Measurements from ENCODE around the gene NDUFV2. TPM values are rescaled to one million over a fixed set of nuclear protein-coding genes. Genes with fewer than 3 reads are reported as not detected.

NDUFV2 gene
- total and polyA plus RNA-seq, 2 of the 8 experiments (the other 6 are each of a cell fraction or from before 2014, with no cell fraction given) = 90.8 to 191 TPM

DNA sequence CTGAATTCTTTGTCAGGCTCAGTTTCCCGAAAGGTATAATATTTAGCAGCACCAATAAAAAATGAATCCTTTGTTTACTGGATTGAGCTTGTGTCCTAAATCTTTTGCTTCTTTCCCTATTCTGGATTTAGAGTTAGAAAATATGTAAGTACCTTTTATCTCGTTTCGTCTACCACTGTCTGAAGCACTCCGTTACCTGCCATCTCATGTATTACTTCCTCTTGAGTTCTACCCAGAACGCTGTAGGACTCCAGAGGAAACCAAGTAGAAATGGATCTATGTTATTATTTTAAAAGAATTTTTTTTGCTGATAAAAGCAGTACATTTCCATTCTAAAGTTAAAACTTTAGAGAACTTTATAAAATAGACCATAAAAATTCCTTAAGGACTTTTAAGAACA lies 47.6 kb downstream of the NDUFV2 start:
- 85% methylated on average over 5 of the region's 5 CpGs; no CpG with 5 or more reads in 1 of the 2 experiments for WGBS, 2 experiments (ENCODE audit: extremely low coverage in 1 of 2, insufficient coverage in 1 of 2, insufficient read length in 1 of 2, insufficient replicate concordance in 2 of 2, low coverage in 1 of 2, low lambda C conversion rate in 2 of 2, missing lambda C conversion rate in 1 of 2)
- Histone ChIP-seq H3K79me1 (ENCODE audit: low read depth, low read length) (no peaks in the 10 kb centered on the region), H3K4ac (replicated peaks; ENCODE audit: insufficient read length, low read depth, low read length) (no peak overlapping the region), H3K23me2 (ENCODE audit: low read depth, low read length) (peaks cover 2% of the 10 kb centered on the region; the same call in 1 of the 2 replicates), H3K9me3 (ENCODE audit: insufficient read depth in 2 of 2, low read depth in 1 of 2, low read length in 1 of 2) (no peaks in the 10 kb centered on the region), H3K9ac (replicated peaks in 1 of 4; ENCODE audit: extremely low read depth in 1 of 4, low read depth in 3 of 4, low read length in 3 of 4) (no peak overlapping the region), H2BK20ac (ENCODE audit: low read length) (no peak overlapping the region), H3K23ac (ENCODE audit: insufficient read length) (no peak overlapping the region), H3K36me3 (ENCODE audit: control insufficient read depth in 2 of 4, insufficient read depth in 4 of 4, low read length in 3 of 4) (no peaks in the 10 kb centered on the region; a peak in 1 of 8 replicates), H4K91ac (replicated peaks; ENCODE audit: insufficient read length, low read length) (no peak overlapping the region), H3K4me1 (replicated peaks in 1 of 4; ENCODE audit: control insufficient read depth in 3 of 4, insufficient read depth in 4 of 4, low read length in 3 of 4) (peaks cover 0 to 5% (median 0%) of the 10 kb centered on the region in 4 experiments; a peak in 1 of 7 replicates), H2BK120ac (replicated peaks; ENCODE audit: low read depth, low read length) (no peak overlapping the region), H4K5ac (ENCODE audit: insufficient read length, low read depth, low read length) (no peak overlapping the region), H2AK5ac (ENCODE audit: low read depth, low read length) (no peak overlapping the region), H3K18ac (ENCODE audit: extremely low read depth, low read length) (no peak overlapping the region), H2AFZ (ENCODE audit: low read length) (no peak overlapping the region), H2BK15ac (ENCODE audit: low read length) (no peak overlapping the region), H3K27ac (ENCODE audit: low read depth, low read length) (no peak overlapping the region), H2BK5ac (ENCODE audit: low read depth, low read length) (no peak overlapping the region), H4K20me1 (replicated peaks in 1 of 2; ENCODE audit: control insufficient read depth in 1 of 2, insufficient read depth in 2 of 2, low read length in 2 of 2) (peaks cover 0 to 7% of the 10 kb centered on the region in 2 experiments), H4K8ac (ENCODE audit: extremely low read depth, insufficient read depth, low read length) (no peak overlapping the region), H2BK12ac (ENCODE audit: low read depth, low read length) (no peak overlapping the region), H3K4me3 (ENCODE audit: extremely low read depth in 1 of 4, insufficient read depth in 2 of 4, low read depth in 3 of 4, low read length in 4 of 4) (no peak overlapping the region), H3K56ac (replicated peaks; ENCODE audit: insufficient read length, low read depth, low read length) (no peak overlapping the region), H3K27me3 (replicated peaks in 1 of 4; ENCODE audit: control insufficient read depth in 3 of 4, extremely low read depth in 1 of 4, insufficient read depth in 3 of 4, low read length in 3 of 4) (no peaks in the 10 kb centered on the region), H3K4me2 (ENCODE audit: insufficient read depth in 1 of 2, low read depth in 2 of 2, low read length in 2 of 2) (no peak overlapping the region), H3K79me2 (ENCODE audit: control insufficient read depth in 1 of 2, insufficient read depth in 2 of 2, low read length in 2 of 2) (peaks cover 3 to 94% of the 10 kb centered on the region in 2 experiments), H3K14ac (ENCODE audit: insufficient read length) (no peak overlapping the region)
- POLR2A ChIA-PET (ENCODE audit: partially characterized antibody) = interaction anchor here (1.0 to 1.7 kb wide), 3 partner anchors 8 to 41 kb away, joined by 3 to 5 read pairs (median 3); no protein-coding TSS in a partner anchor
- FAIRE-seq = no peak
- CTCF ChIA-PET (ENCODE audit: partially characterized antibody) = interaction anchor here (1.5 kb wide), 1 partner anchor 10 kb away, joined by 3 read pairs; no protein-coding TSS in a partner anchor
- no peak for DNase-seq (ENCODE audit: low read depth in 1 of 2, low spot score in 2 of 2)
- TF ChIP-seq POU5F1 (IDR thresholded peaks at IDR 0.05; ENCODE audit: low read depth, low read length) (no peak), TAF1 (IDR thresholded peaks at IDR 0.05; ENCODE audit: low read depth, low read length) (no peak), CTBP2 (IDR thresholded peaks at IDR 0.05; ENCODE audit: borderline replicate concordance, insufficient read depth, insufficient read length, low read length) (no peak), TBP (IDR thresholded peaks at IDR 0.05; ENCODE audit: low read depth, low read length) (no peak), CHD2 (IDR thresholded peaks at IDR 0.05; ENCODE audit: low read length) (no peak), BRCA1 (IDR thresholded peaks at IDR 0.05; ENCODE audit: low read depth, low read length) (no peak), TAF7 (optimal IDR thresholded peaks at IDR 0.05; ENCODE audit: borderline replicate concordance, low read depth, low read length) (no peak), GABPA (IDR thresholded peaks at IDR 0.05; ENCODE audit: borderline replicate concordance, insufficient read depth, low read length) (no peak), GTF2F1 (IDR thresholded peaks at IDR 0.05; ENCODE audit: borderline replicate concordance, low read depth, low read length) (no peak), KDM5A (IDR thresholded peaks at IDR 0.05; ENCODE audit: low read length) (no peak), TEAD4 (IDR thresholded peaks at IDR 0.05; ENCODE audit: low read depth, low read length) (no peak), CEBPB (IDR thresholded peaks at IDR 0.05; ENCODE audit: low read depth, low read length) (no peak), YY1 (IDR thresholded peaks at IDR 0.05; ENCODE audit: low read depth, low read length) (no peak), CBX5 (IDR thresholded peaks at IDR 0.05; ENCODE audit: low read depth, low read length) (no peak)
- TF ChIP-seq, protein P1, sequence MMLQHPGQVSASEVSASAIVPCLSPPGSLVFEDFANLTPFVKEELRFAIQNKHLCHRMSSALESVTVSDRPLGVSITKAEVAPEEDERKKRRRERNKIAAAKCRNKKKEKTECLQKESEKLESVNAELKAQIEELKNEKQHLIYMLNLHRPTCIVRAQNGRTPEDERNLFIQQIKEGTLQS (IDR thresholded peaks at IDR 0.05; ENCODE audit: insufficient read depth, low read depth, low read length) = no peak
